Thyroid gland (tissue), 4 donors: ENCODE measurements around the gene ZKSCAN5. TPM values are rescaled to one million over a fixed set of nuclear protein-coding genes. Genes with fewer than 3 reads are reported as not detected.
"Not testable (repeated sequence)": the region's sequence is repeated elsewhere in the genome, so short reads cannot be mapped to it uniquely, and the experiment has no call there.

ENCODE experiments used
- DNase-seq, 2 donors: peaks; one replicate each; pipeline ENCODE4 v3.0.0-alpha.2; 2019
- H3K27ac ChIP-seq, 3 donors: fragments of 200-600 bp; sonication (generic); 1 replicate in 2 of 3; 2 replicates in 1 of 3; pipeline ENCODE4 v1.5.1; 2016 to 2019; ENCODE audit warnings: mild to moderate bottlenecking in 1 of 3, moderate library complexity in 1 of 3
- H3K27me3 ChIP-seq: fragments of 200-600 bp; sonication (generic); one replicate; pipeline ENCODE4 v1.5.1; 2019
- H3K36me3 ChIP-seq, 2 donors: fragments of 200-600 bp; sonication (generic); one replicate each; pipeline ENCODE4 v1.5.1; 2016 to 2019
- H3K4me1 ChIP-seq, 2 donors: fragments of 200-600 bp; sonication (generic); one replicate each; pipeline ENCODE4 v1.5.1; 2017 to 2019
- H3K4me3 ChIP-seq, 3 donors: fragments of 200-600 bp; sonication (generic); replicated peaks in 1 of 3; 1 replicate in 2 of 3; 2 replicates in 1 of 3; pipeline ENCODE4 v1.5.1; 2016; ENCODE audit warnings: mild to moderate bottlenecking in 1 of 3
- H3K9me3 ChIP-seq: fragments of 200-600 bp; sonication (generic); one replicate; pipeline ENCODE4 v1.5.1; 2017
- POLR2A ChIP-seq, 2 donors: fragments of 450-650 bp; IDR thresholded peaks; one replicate each; pipeline ENCODE4 v1.6.1; 2017; ENCODE audit warnings: antibody characterized with exemption in 2 of 2, mild to moderate bottlenecking in 2 of 2, moderate library complexity in 1 of 2
- WGBS, 2 donors: methylation state at CpG; one replicate each; pipeline ENCODE4 v1.1.5; 2017; 5-methylcytosine and 5-hydroxymethylcytosine counted together
- intact Hi-C: fragments of 100-400 bp; cut with DNase I; formaldehyde crosslinking; loops from one replicate; pipeline ENCODE4 v1.15.1; 2023
- total RNA-seq, 4 donors: library from RNA; depleted of rRNA; stranded (reverse); fragments of >200 nt; gene quantifications; one replicate each; pipeline ENCODE4 v1.2.3, GENCODE V29; 2016
- TF ChIP-seq, protein P1 (sequence below), 6 experiments: fragments of 200-600 bp in 3 of 6; fragments of 450-650 bp in 3 of 6; sonication (generic) in 3 of 6; IDR thresholded peaks; one replicate each; pipeline ENCODE4 v1.5.1; 2016 to 2019; ENCODE audit warnings: antibody characterized with exemption in 6 of 6, mild to moderate bottlenecking in 2 of 6, inconsistent platforms in 1 of 6, moderate library complexity in 1 of 6

Gene ZKSCAN5
- total RNA-seq, 4 donors from 2014 or later, result 8.7 to 14.1 (median 9.7) TPM

DNA sequence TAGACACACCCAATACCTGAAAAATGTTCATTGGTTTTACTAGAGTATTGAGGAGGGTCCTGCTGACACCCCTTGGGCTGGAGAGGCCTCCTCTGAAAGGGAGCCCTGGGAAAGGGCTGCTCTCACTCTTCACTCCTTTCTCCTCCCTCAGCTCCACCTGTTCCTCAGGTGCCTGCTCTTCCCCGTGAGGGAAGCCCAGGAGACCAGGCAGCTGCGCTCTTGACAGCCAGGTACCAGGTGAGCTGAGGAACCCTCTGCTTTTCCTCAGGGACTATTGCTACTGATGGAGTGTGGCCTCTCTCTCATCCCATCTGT, 57.2 kb downstream of the ZKSCAN5 start:
- Histone ChIP-seq H3K27me3 (no peaks in the 10 kb centered on the region), H3K4me3 (no peak overlapping the region), H3K36me3 (peaks cover 44 to 54% of the 10 kb centered on the region in 2 donors), H3K27ac (no peak overlapping the region), H3K4me1 (peaks cover 11 to 19% of the 10 kb centered on the region in 2 donors), H3K9me3 (no peaks in the 10 kb centered on the region)
- WGBS, 2 donors, result 93 to 96% methylated on average over 2 of the region's 2 CpGs
- TF ChIP-seq POLR2A (IDR thresholded peaks at IDR 0.05), result no peak
- TF ChIP-seq, protein P1, sequence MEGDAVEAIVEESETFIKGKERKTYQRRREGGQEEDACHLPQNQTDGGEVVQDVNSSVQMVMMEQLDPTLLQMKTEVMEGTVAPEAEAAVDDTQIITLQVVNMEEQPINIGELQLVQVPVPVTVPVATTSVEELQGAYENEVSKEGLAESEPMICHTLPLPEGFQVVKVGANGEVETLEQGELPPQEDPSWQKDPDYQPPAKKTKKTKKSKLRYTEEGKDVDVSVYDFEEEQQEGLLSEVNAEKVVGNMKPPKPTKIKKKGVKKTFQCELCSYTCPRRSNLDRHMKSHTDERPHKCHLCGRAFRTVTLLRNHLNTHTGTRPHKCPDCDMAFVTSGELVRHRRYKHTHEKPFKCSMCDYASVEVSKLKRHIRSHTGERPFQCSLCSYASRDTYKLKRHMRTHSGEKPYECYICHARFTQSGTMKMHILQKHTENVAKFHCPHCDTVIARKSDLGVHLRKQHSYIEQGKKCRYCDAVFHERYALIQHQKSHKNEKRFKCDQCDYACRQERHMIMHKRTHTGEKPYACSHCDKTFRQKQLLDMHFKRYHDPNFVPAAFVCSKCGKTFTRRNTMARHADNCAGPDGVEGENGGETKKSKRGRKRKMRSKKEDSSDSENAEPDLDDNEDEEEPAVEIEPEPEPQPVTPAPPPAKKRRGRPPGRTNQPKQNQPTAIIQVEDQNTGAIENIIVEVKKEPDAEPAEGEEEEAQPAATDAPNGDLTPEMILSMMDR (IDR thresholded peaks at IDR 0.05), result no peak
- intact Hi-C loops, result no loop called here
- DNase-seq, result no peak

DNA sequence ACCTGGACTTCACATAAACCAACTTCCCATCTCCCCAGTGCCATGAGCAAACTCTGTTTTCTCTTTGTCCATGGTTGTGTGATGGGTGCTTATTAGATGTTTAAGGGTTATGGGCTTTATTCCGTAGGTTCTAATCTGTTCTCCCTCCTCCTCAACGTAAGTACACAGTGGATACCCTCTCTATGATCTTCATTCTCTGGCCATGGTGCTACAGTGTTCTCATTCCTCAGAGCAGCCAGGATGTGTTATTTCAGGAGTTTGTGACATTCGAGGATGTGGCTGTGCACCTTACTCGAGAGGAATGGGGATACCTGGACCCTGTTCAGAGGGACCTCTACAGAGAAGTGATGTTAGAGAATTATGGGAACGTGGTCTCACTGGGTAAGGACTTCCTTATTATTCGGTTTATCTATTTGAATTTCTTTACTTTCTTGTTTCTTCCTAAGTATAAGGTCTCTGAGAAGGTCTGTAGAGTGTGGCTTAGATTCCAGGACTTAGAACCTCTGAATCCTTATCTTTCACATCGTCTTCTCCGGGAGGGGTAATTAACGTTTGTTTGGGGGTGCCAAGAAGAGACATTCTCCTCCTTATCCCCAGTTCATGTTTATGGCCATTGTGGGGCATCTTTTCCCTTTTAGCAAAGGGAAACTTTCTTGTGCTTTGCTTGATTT, 57.8 kb downstream of the ZKSCAN5 start:
- no peak for DNase-seq
- intact Hi-C loops, result no loop called here
- H3K36me3 ChIP-seq, result peaks cover 44 to 55% of the 10 kb centered on the region in 2 donors
- TF ChIP-seq POLR2A (IDR thresholded peaks at IDR 0.05), result no peak
- TF ChIP-seq, protein P1 (IDR thresholded peaks at IDR 0.05), result no peak
- peaks cover 6 to 14% of the 10 kb centered on the region in 2 donors for H3K4me1 ChIP-seq
- H3K27ac ChIP-seq, result no peak overlapping the region
- H3K4me3 ChIP-seq, result no peak overlapping the region
- H3K27me3 ChIP-seq, result no peaks in the 10 kb centered on the region
- 91 to 92% methylated on average over 9 of the region's 9 CpGs for WGBS, 2 donors
- H3K9me3 ChIP-seq, result no peaks in the 10 kb centered on the region

GRCh38 chr7:99562832-99563231, 58.4 kb downstream of the ZKSCAN5 start:
- 50 to 82% methylated on average over 2 of the region's 2 CpGs for WGBS, 2 donors
- Histone ChIP-seq H3K4me3 (no peak overlapping the region), H3K4me1 (peaks cover 0 to 10% of the 10 kb centered on the region in 2 donors), H3K27me3 (no peaks in the 10 kb centered on the region), H3K36me3 (peaks cover 44 to 55% of the 10 kb centered on the region in 2 donors), H3K27ac (no peak overlapping the region), H3K9me3 (no peaks in the 10 kb centered on the region)
- intact Hi-C loops, result no loop called here
- TF ChIP-seq, protein P1 (IDR thresholded peaks at IDR 0.05), result no peak
- TF ChIP-seq POLR2A (IDR thresholded peaks at IDR 0.05), result no peak
- DNase-seq, result no peak

DNA sequence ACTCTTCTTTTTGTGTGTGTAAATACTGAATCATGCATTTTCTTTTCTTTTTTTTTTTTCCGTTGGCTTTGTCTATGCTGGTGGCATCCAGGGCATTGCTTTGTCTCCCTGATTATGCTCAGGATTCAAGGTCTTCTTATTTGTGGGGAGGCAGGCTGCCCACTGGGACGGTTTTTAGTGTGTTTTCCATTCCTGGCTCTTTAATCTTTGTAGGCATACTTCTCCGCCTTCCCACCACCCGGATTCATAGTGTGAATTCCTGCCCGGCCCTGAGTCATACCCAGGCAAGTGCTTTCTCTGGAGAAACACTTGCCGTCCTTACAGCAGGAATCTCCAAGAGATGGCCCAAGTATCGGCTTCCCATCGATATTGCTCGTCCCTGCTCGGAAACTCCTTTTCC, 59.2 kb downstream of the ZKSCAN5 start:
- intact Hi-C loops, result no loop called here
- 96% methylated on average over 10 of the region's 10 CpGs for WGBS, 2 donors
- H3K4me1 ChIP-seq, result peaks cover 0 to 10% of the 10 kb centered on the region in 2 donors
- no peak overlapping the region for H3K4me3 ChIP-seq
- no peaks in the 10 kb centered on the region for H3K27me3 ChIP-seq
- no peaks in the 10 kb centered on the region for H3K9me3 ChIP-seq
- peaks cover 44 to 55% of the 10 kb centered on the region in 2 donors for H3K36me3 ChIP-seq
- no peak for TF ChIP-seq POLR2A (IDR thresholded peaks at IDR 0.05)
- TF ChIP-seq, protein P1 (IDR thresholded peaks at IDR 0.05), result no peak
- no peak for DNase-seq
- H3K27ac ChIP-seq, result no peak overlapping the region

DNA sequence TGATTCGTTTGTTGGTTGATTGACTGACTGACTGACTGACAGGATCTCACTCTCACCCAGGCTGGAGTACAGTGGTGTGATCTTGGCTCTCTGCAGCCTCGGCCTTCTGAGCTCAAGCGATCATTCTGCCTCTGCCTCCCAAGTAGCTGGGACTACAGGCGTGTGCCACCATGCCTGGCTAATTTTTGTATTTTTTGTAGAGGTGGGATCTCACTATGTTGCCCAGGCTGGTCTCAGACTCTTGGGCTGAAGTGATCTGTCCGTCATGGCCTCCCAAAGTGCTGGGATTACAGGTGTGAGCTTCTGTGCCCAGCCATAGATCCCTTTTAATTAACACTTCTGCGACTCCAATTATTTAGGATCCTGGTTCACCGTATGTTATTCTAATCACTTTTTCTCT, 64.3 kb downstream of the ZKSCAN5 start:
- H3K36me3 ChIP-seq, result peaks cover 34 to 54% of the 10 kb centered on the region in 2 donors
- H3K9me3 ChIP-seq, H3K27me3 ChIP-seq, H3K4me3 ChIP-seq, H3K27ac ChIP-seq, DNase-seq, intact Hi-C loops, H3K4me1 ChIP-seq: not testable (repeated sequence)
- 98 to 99% methylated on average over 7 of the region's 7 CpGs for WGBS, 2 donors
